GM12892 (cell line): ENCODE measurements around the gene NEURL1.

ENCODE experiments used
- POLR2AphosphoS5 ChIP-seq: IDR thresholded peaks from 2 replicates; pipeline ENCODE4 v1.6.1; 2011; ENCODE audit warnings: low read depth, low read length, control low read depth
- TAF1 ChIP-seq: IDR thresholded peaks from 2 replicates; pipeline ENCODE4 v1.6.1; 2011; ENCODE audit warnings: low read depth, mild to moderate bottlenecking, control low read depth, low read length, borderline replicate concordance

- TF ChIP-seq TAF1 (no peak), POLR2AphosphoS5 (no peak)
Measured at GRCh38 chr10:103620352-103620740, 126.8 kb downstream of the NEURL1 start.
